Measurements from ENCODE around the gene CCDC88B. TPM values are rescaled to one million over a fixed set of nuclear protein-coding genes. Genes with fewer than 3 reads are reported as not detected.

Gene CCDC88B
- total RNA-seq, 2 donors from 2014 or later, result 120 to 125 TPM

- Mint-ChIP-seq H3K27me3 (no peaks in the 10 kb centered on the region), H3K27ac (no peak overlapping the region), H3K36me3 (ENCODE audit: low read depth) (no peaks in the 10 kb centered on the region), H3K4me1 (no peaks in the 10 kb centered on the region), H3K9me3 (no peaks in the 10 kb centered on the region), H3K4me3 (no peak overlapping the region)
- ATAC-seq (replicated peaks), result no peak
Measured at GRCh38 chr11:64381350-64381749, 41.3 kb downstream of the CCDC88B start.

- Mint-ChIP-seq H3K27me3 (no peaks in the 10 kb centered on the region), H3K4me1 (no peaks in the 10 kb centered on the region), H3K9me3 (no peaks in the 10 kb centered on the region), H3K36me3 (ENCODE audit: low read depth) (no peaks in the 10 kb centered on the region), H3K27ac (no peak overlapping the region), H3K4me3 (no peak overlapping the region)
- no peak for ATAC-seq (replicated peaks)
Measured at GRCh38 chr11:64382047-64382446, 42.0 kb downstream of the CCDC88B start.

GRCh38 chr11:64382586-64382985, 42.6 kb downstream of the CCDC88B start:
- Mint-ChIP-seq H3K27ac (no peak overlapping the region), H3K36me3 (ENCODE audit: low read depth) (no peaks in the 10 kb centered on the region), H3K9me3 (no peaks in the 10 kb centered on the region), H3K27me3 (no peaks in the 10 kb centered on the region), H3K4me1 (no peaks in the 10 kb centered on the region), H3K4me3 (no peak overlapping the region)
- ATAC-seq (replicated peaks), result no peak

GRCh38 chr11:64383580-64383979, 43.6 kb downstream of the CCDC88B start:
- Mint-ChIP-seq H3K36me3 (ENCODE audit: low read depth) (no peaks in the 10 kb centered on the region), H3K27ac (no peak overlapping the region), H3K4me3 (no peak overlapping the region), H3K4me1 (no peaks in the 10 kb centered on the region), H3K27me3 (no peaks in the 10 kb centered on the region), H3K9me3 (no peaks in the 10 kb centered on the region)
- no peak for ATAC-seq (replicated peaks)

- ATAC-seq (replicated peaks), result no peak
- Mint-ChIP-seq H3K4me3 (no peak overlapping the region), H3K36me3 (ENCODE audit: low read depth) (no peaks in the 10 kb centered on the region), H3K27me3 (peaks cover under 1% of the 10 kb centered on the region), H3K4me1 (no peaks in the 10 kb centered on the region), H3K27ac (no peak overlapping the region), H3K9me3 (no peaks in the 10 kb centered on the region)
Measured at GRCh38 chr11:64384028-64384737, 44.2 kb downstream of the CCDC88B start.

- H3K27me3 Mint-ChIP-seq, result peaks cover 3% of the 10 kb centered on the region
- no peak overlapping the region for H3K4me3 Mint-ChIP-seq
- ATAC-seq (replicated peaks), result no peak
- peaks cover 2% of the 10 kb centered on the region for H3K9me3 Mint-ChIP-seq
- no peak overlapping the region for H3K27ac Mint-ChIP-seq
- H3K4me1 Mint-ChIP-seq, result no peaks in the 10 kb centered on the region
- H3K36me3 Mint-ChIP-seq (ENCODE audit: low read depth), result no peaks in the 10 kb centered on the region
Measured at GRCh38 chr11:64384981-64385944, 45.3 kb downstream of the CCDC88B start.

GRCh38 chr11:64385945-64386704, 46.1 kb downstream of the CCDC88B start:
- Mint-ChIP-seq H3K36me3 (ENCODE audit: low read depth) (no peaks in the 10 kb centered on the region), H3K9me3 (peaks cover 5% of the 10 kb centered on the region), H3K4me1 (no peaks in the 10 kb centered on the region), H3K27ac (no peak overlapping the region), H3K27me3 (peaks cover 3% of the 10 kb centered on the region), H3K4me3 (no peak overlapping the region)
- ATAC-seq (replicated peaks), result peak; percentile 60

- H3K36me3 Mint-ChIP-seq (ENCODE audit: low read depth), result no peaks in the 10 kb centered on the region
- no peak overlapping the region for H3K4me3 Mint-ChIP-seq
- peaks cover 5% of the 10 kb centered on the region for H3K9me3 Mint-ChIP-seq
- H3K27ac Mint-ChIP-seq, result no peak overlapping the region
- no peaks in the 10 kb centered on the region for H3K4me1 Mint-ChIP-seq
- no peak for ATAC-seq (replicated peaks)
- peaks cover 3% of the 10 kb centered on the region for H3K27me3 Mint-ChIP-seq
Measured at GRCh38 chr11:64387916-64388315, 47.9 kb downstream of the CCDC88B start.

GRCh38 chr11:64388894-64389293, 48.9 kb downstream of the CCDC88B start:
- Mint-ChIP-seq H3K27me3 (peaks cover 3% of the 10 kb centered on the region), H3K4me3 (no peak overlapping the region)

GRCh38 chr11:64389851-64390250, 49.8 kb downstream of the CCDC88B start:
- H3K27me3 Mint-ChIP-seq, result peaks cover 3% of the 10 kb centered on the region

More at GRCh38 chr11:64388894-64389293, 48.9 kb downstream of the CCDC88B start:
- Mint-ChIP-seq H3K4me1 (no peaks in the 10 kb centered on the region), H3K9me3 (peaks cover 5% of the 10 kb centered on the region), H3K27ac (no peak overlapping the region), H3K36me3 (ENCODE audit: low read depth) (no peaks in the 10 kb centered on the region)
- ATAC-seq (replicated peaks), result no peak

GRCh38 chr11:64390558-64390957, 50.6 kb downstream of the CCDC88B start:
- H3K27me3 Mint-ChIP-seq, result peaks cover 3% of the 10 kb centered on the region
- no peaks in the 10 kb centered on the region for H3K4me1 Mint-ChIP-seq
- H3K4me3 Mint-ChIP-seq, result no peak overlapping the region
- ATAC-seq (replicated peaks), result no peak
- no peak overlapping the region for H3K27ac Mint-ChIP-seq
- no peaks in the 10 kb centered on the region for H3K36me3 Mint-ChIP-seq (ENCODE audit: low read depth)
- peaks cover 5% of the 10 kb centered on the region for H3K9me3 Mint-ChIP-seq

More at GRCh38 chr11:64389851-64390250, 49.8 kb downstream of the CCDC88B start:
- Mint-ChIP-seq H3K4me1 (no peaks in the 10 kb centered on the region), H3K4me3 (no peak overlapping the region), H3K36me3 (ENCODE audit: low read depth) (no peaks in the 10 kb centered on the region), H3K27ac (no peak overlapping the region), H3K9me3 (peaks cover 5% of the 10 kb centered on the region)
- ATAC-seq (replicated peaks), result no peak

GRCh38 chr11:64391839-64392238, 51.8 kb downstream of the CCDC88B start:
- H3K4me3 Mint-ChIP-seq, result no peak overlapping the region
- peaks cover 5% of the 10 kb centered on the region for H3K9me3 Mint-ChIP-seq
- no peaks in the 10 kb centered on the region for H3K36me3 Mint-ChIP-seq (ENCODE audit: low read depth)
- no peak for ATAC-seq (replicated peaks)
- H3K27me3 Mint-ChIP-seq, result peaks cover 3% of the 10 kb centered on the region
- no peak overlapping the region for H3K27ac Mint-ChIP-seq
- no peaks in the 10 kb centered on the region for H3K4me1 Mint-ChIP-seq

GRCh38 chr11:64395545-64396078, 55.6 kb downstream of the CCDC88B start:
- H3K27me3 Mint-ChIP-seq, result peaks cover 11% of the 10 kb centered on the region
- no peak for ATAC-seq (replicated peaks)
- H3K9me3 Mint-ChIP-seq, result no peaks in the 10 kb centered on the region
- no peaks in the 10 kb centered on the region for H3K4me1 Mint-ChIP-seq
- no peak overlapping the region for H3K4me3 Mint-ChIP-seq
- H3K27ac Mint-ChIP-seq, result no peak overlapping the region
- H3K36me3 Mint-ChIP-seq (ENCODE audit: low read depth), result no peaks in the 10 kb centered on the region

- Mint-ChIP-seq H3K27ac (no peak overlapping the region), H3K4me1 (no peaks in the 10 kb centered on the region), H3K36me3 (ENCODE audit: low read depth) (no peaks in the 10 kb centered on the region), H3K9me3 (no peaks in the 10 kb centered on the region), H3K27me3 (peaks cover 15% of the 10 kb centered on the region), H3K4me3 (no peak overlapping the region)
- ATAC-seq (replicated peaks), result no peak
Measured at GRCh38 chr11:64396079-64396591, 56.1 kb downstream of the CCDC88B start.
